Measurements from ENCODE around the gene TMA7B. TPM values are rescaled to one million over a fixed set of nuclear protein-coding genes. Genes with fewer than 3 reads are reported as not detected.

TMA7B gene
- total and polyA plus RNA-seq, 7 donors = 0.41 TPM; not detected in 6

DNA sequence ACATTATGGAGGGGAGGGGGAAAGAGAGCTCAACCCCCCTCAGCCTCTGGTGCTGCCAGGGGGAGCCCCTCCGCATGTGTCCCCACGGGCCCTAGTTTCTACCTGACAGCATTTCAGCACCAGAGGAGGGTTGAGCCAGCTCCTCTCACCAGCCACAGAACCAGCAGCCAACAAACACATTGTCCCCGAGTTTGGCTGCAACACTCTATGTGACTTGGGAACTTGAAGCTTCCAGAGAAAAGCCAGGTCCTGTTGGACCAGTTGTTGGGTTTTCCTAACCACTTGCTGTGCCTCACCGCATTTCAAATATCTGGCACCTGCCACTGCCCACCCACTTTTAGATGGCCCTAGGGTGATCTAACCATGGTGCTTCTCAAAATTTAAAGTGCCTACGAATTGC, 13.5 kb downstream of the TMA7B start:
- TF ChIP-seq, protein P1, sequence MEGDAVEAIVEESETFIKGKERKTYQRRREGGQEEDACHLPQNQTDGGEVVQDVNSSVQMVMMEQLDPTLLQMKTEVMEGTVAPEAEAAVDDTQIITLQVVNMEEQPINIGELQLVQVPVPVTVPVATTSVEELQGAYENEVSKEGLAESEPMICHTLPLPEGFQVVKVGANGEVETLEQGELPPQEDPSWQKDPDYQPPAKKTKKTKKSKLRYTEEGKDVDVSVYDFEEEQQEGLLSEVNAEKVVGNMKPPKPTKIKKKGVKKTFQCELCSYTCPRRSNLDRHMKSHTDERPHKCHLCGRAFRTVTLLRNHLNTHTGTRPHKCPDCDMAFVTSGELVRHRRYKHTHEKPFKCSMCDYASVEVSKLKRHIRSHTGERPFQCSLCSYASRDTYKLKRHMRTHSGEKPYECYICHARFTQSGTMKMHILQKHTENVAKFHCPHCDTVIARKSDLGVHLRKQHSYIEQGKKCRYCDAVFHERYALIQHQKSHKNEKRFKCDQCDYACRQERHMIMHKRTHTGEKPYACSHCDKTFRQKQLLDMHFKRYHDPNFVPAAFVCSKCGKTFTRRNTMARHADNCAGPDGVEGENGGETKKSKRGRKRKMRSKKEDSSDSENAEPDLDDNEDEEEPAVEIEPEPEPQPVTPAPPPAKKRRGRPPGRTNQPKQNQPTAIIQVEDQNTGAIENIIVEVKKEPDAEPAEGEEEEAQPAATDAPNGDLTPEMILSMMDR (IDR thresholded peaks at IDR 0.05) = no peak
- no peak for TF ChIP-seq EP300 (IDR thresholded peaks at IDR 0.05)
- TF ChIP-seq POLR2AphosphoS5 (IDR thresholded peaks at IDR 0.05) = no peak
- no peak for TF ChIP-seq POLR2A (IDR thresholded peaks at IDR 0.05)

DNA sequence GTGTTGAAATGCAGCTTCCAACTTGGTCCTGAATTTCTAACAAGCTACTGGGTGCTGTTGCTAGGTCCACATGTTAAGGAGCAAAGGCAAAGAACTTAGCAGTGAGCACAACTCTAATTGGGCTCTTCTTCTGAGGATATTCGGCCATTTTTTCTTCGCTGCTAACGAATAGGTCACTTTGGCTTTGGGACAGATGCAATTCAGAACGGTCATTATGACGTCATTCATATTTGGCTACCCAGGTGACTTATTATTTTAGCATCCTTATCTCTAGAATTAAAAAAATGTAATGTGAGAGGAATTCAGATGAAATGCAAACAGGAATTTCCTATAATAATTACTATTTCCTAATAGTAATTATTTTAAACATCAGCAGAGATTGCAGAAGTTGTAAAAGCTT, 13.9 kb downstream of the TMA7B start:
- Histone ChIP-seq H3K36me3 (no peaks in the 10 kb centered on the region), H3K4me1 (no peaks in the 10 kb centered on the region), H3K27ac (no peak overlapping the region), H3K4me3 (no peak overlapping the region), H3K27me3 (peaks cover 0 to 57% (median 3%) of the 10 kb centered on the region in 3 donors), H3K9me3 (no peaks in the 10 kb centered on the region)
- intact Hi-C loops (cut with DNase I) = no loop called here
- 67 to 86% methylated on average over 5 of the region's 5 CpGs for WGBS, 2 donors
- DNase-seq = no peak
- TF ChIP-seq, protein P1 (IDR thresholded peaks at IDR 0.05) = no peak
- TF ChIP-seq POLR2A (IDR thresholded peaks at IDR 0.05) (no peak), EP300 (IDR thresholded peaks at IDR 0.05) (no peak), POLR2AphosphoS5 (IDR thresholded peaks at IDR 0.05) (no peak)

More for the DNA sequence above, 13.5 kb downstream of the TMA7B start:
- peaks cover 0 to 57% (median 3%) of the 10 kb centered on the region in 3 donors for H3K27me3 ChIP-seq
- H3K9me3 ChIP-seq = no peaks in the 10 kb centered on the region
- DNase-seq = no peak
- H3K27ac ChIP-seq = no peak overlapping the region
- peaks cover 0 to 3% (median 0%) of the 10 kb centered on the region in 4 donors for H3K4me1 ChIP-seq
- intact Hi-C loops (cut with DNase I) = no loop called here
- no peak overlapping the region for H3K4me3 ChIP-seq
- WGBS, 2 donors = 77 to 81% methylated on average over 5 of the region's 5 CpGs
- no peaks in the 10 kb centered on the region for H3K36me3 ChIP-seq

DNA sequence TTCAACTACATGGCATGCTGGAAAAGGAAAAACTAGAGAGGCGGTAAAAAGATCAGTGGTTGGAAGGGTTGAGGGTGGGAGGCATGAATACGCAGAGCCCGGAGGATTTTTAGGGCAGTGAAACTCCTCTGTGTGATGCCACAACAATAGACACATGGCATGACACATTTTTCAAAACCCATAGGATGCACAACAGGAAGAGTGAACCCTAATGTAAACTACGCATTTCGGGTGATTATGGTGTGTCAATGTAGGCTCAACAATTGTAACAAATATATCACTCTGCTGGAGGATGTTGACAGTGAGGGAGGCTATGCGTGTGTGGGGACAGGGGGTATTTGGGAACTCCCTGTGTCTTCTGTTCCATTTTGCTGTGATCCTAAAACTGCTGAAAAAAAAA, 18.9 kb downstream of the TMA7B start:
- Histone ChIP-seq H3K9me3 (no peaks in the 10 kb centered on the region), H3K4me1 (no peaks in the 10 kb centered on the region), H3K4me3 (no peak overlapping the region), H3K36me3 (no peaks in the 10 kb centered on the region), H3K27ac (no peak overlapping the region), H3K27me3 (peaks cover 0 to 32% (median 3%) of the 10 kb centered on the region in 3 donors)
- no peak for TF ChIP-seq POLR2A (IDR thresholded peaks at IDR 0.05)
- TF ChIP-seq POLR2AphosphoS5 (IDR thresholded peaks at IDR 0.05) = no peak
- TF ChIP-seq, protein P1 (IDR thresholded peaks at IDR 0.05) = no peak
- no peak for TF ChIP-seq EP300 (IDR thresholded peaks at IDR 0.05)
- intact Hi-C loops (cut with DNase I) = no loop called here
- 79 to 84% methylated on average over 6 of the region's 6 CpGs for WGBS, 2 donors
- DNase-seq = no peak

DNA sequence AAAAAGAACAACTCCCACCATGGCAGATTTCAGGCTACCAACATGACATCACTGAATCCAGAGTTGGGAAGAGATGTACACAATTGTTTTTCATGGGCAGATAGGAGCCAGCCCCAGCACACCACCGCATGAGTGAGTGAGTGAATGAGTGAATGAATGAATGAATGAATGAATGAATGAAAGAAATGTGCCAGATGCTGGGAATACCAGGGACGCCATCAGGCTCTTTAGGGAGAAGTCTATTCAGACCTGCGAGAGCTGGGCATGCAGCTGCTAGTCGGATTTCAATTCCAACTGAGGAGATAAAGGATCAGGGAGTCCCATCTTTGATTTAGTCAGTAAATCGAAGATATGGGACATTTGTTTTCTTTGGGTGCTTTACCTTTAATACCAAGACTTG, 19.3 kb downstream of the TMA7B start:
- Histone ChIP-seq H3K4me3 (no peak overlapping the region), H3K4me1 (no peaks in the 10 kb centered on the region), H3K9me3 (no peaks in the 10 kb centered on the region), H3K27me3 (peaks cover 0 to 34% (median 3%) of the 10 kb centered on the region in 3 donors), H3K27ac (no peak overlapping the region), H3K36me3 (no peaks in the 10 kb centered on the region)
- 91 to 95% methylated on average over 5 of the region's 5 CpGs for WGBS, 2 donors
- TF ChIP-seq EP300 (IDR thresholded peaks at IDR 0.05) (no peak), POLR2AphosphoS5 (IDR thresholded peaks at IDR 0.05) (no peak), POLR2A (IDR thresholded peaks at IDR 0.05) (no peak)
- TF ChIP-seq, protein P1 (IDR thresholded peaks at IDR 0.05) = no peak
- DNase-seq = no peak
- intact Hi-C loops (cut with DNase I) = no loop called here

DNA sequence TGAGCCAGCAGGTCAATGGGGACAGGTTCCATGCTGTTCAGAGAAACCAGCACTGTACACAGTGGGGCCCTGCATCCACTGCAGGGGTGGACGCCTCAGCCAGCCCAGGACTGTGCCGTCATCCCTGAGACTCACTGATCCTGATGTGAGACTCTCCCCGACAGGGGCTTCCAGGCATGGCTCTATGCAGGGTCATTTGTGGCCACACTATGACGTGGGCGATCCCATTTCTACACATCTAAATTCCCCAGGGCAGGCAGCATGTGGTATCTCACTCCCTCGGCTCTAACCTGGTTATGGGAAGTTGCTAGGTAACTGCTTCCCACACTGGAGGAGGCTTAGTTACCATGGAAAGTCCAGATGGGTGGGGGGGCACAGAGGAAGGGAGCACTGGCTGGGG, 20.4 kb downstream of the TMA7B start:
- Histone ChIP-seq H3K27me3 (peaks cover 0 to 25% (median 3%) of the 10 kb centered on the region in 3 donors), H3K4me3 (no peak overlapping the region), H3K4me1 (no peaks in the 10 kb centered on the region), H3K27ac (no peak overlapping the region), H3K9me3 (no peaks in the 10 kb centered on the region), H3K36me3 (no peaks in the 10 kb centered on the region)
- intact Hi-C loops (cut with DNase I) = no loop called here
- TF ChIP-seq, protein P1 (IDR thresholded peaks at IDR 0.05) = no peak
- TF ChIP-seq POLR2A (IDR thresholded peaks at IDR 0.05) (no peak), POLR2AphosphoS5 (IDR thresholded peaks at IDR 0.05) (no peak), EP300 (IDR thresholded peaks at IDR 0.05) (no peak)
- 83 to 86% methylated on average over 6 of the region's 6 CpGs for WGBS, 2 donors
- DNase-seq = no peak
